Stimulated activated CD8-positive, alpha-beta memory T cell treated with anti-CD3 and anti-CD28 coated beads, Interleukin-15, amount 100 ng/mL, for 24 hours (primary cell): ENCODE measurements around the gene TIGD3.
A peak's percentile ranks its signal among the peaks of the same experiment; 100 is the strongest.
"Not testable (repeated sequence)": the region's sequence is repeated elsewhere in the genome, so short reads cannot be mapped to it uniquely, and the experiment has no call there.

Source experiments
- DNase-seq: peaks from one replicate; pipeline ENCODE4 v3.0.0-alpha.2; 2020; ENCODE audit warnings: low read depth

The TIGD3 gene

DNA sequence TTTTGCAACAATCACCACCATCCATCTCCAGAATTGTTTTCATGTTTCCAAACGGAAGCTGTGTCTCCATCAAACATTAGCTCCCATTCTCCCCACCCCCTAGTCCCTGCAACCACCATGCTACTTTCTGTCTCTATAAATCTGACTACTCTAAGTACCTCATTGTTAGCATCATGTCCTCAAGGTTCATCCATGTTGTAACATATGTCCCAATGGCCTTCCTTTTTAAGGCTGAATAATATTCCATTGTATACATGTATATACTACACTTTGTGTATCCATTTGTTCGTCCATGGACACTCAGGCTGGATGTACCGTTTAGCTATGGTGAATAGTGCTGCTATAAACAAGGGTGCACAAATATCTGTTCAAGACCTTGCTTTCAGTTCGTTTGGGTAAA is 29.1 kb upstream of the TIGD3 start:
- no peak for DNase-seq

DNA sequence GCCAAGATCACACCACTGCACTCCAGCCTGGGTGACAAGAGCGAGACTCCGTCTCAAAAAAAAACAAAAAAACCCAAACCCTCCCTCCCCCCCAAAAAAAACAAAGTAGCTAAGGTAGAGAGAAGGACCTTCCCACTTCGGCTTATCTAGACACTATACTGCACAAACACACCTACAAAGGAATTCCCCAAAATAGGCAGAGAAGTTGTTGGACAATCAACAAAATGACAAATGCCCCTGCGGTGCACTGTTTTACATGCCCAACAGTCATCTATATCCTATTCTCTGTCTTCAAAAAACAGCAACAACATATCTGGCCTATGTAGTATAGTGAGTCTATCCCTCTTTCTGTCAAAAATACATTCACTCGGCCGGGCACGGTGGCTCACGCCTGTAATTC is 27.5 kb upstream of the TIGD3 start:
- DNase-seq = no peak

DNA sequence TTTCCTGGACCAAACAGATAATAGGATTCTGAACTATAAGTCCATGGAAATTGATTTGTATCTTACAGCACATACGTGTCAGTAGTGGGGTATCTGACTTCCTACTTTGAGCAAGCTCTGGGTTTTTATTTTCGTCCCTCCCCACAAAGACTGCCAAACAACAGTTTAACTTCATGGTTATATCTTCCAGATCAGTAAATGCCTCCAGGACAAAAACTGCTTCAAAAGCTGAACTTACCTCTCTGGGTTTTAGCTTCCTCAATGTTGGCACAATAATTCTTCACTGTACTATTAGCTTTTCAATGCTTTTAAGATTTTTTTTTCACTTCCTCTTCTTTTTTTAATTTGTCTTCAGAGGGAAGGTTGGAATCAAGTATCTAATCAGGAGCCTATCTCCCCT is 25.1 kb upstream of the TIGD3 start:
- no peak for DNase-seq

DNA sequence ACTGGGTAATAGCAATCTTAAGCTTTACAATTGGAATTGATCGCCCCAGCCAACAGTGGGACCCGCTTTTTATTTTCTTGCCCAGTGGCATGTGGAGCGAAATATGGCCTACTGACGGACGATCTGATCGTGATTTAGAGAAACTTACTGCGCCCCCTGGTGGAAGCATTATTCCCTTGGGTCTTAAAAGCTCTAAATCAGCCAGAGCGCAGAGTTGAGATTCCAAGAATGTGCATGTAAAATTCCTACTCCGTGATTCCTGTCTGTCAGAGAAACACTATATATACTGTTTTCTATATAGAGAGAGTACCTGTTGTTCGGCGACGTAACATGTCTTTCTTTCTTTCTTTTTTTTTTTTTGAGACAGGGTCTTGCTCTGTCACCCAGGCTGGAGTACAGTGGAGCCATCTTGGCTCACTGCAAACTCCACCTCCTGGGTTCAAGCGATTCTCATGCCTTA is 24.6 kb upstream of the TIGD3 start:
- DNase-seq = peak; percentile 65

DNA sequence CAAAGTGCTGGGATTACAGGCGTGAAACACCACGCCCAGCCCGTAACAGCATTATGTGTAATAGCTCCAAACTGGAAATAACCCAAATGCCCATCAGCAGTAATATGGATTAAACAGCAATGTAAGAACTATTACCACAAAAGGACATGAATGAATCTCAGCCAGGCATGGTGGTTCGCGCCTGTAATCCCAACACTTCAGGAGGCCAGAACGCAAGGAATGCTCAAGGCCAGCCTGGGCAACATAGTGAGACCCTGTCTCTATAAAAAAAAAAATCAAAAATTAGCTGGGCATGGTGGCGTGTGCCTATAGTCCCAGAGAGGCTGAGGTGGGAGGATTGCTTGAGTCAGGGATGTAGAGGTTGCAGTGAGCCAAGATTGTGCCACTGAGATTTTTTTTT is 24.0 kb upstream of the TIGD3 start:
- no peak for DNase-seq

DNA sequence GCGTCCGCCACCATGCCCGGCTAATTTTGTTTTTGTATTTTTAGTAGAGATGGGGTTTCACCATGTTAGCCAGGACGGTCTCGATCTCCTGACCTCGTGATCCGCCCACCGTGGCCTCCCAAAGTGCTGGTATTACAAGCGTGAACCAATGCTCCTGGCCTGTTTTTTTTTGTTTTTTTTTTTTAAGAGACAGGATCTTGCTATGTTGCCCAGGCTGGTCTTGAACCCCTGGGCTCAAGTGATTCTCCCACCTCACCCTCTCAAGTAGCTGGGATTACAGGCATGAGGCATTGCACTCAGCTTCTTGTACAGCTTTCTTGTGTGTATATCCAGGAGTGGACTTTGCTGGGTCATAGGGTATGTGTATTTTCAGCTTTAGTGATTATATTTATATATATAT is 22.0 kb upstream of the TIGD3 start:
- not testable (repeated sequence) for DNase-seq

DNA sequence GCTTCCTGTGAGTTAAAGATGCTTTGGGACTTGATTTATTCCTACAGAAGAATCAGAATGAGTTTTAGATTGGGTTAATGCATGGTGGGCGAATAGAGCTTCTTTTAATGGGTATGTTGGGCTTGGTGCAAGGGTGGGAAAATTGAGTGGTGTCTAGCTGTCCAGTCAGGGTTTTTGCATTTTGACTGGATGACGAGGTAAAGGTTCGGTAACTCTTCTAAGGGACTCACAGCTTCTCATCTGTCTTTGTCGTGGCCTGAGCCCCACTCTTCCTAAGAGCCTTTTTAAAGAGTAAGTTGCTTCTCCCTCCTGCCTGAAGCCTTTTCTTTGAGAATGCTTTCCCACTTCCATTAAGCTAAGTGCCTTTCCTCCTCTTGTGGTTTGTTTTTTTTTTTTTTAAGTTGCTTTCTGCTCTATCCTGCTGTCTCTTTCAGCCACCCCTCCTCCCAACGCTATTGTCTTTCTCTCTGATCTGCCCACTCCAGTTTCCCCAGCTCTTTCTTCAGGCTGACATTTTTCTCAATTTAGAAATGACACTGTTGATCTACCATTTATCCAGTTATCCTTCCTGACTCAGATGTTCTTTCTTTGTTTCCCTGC is 19.8 kb upstream of the TIGD3 start:
- no peak for DNase-seq

DNA sequence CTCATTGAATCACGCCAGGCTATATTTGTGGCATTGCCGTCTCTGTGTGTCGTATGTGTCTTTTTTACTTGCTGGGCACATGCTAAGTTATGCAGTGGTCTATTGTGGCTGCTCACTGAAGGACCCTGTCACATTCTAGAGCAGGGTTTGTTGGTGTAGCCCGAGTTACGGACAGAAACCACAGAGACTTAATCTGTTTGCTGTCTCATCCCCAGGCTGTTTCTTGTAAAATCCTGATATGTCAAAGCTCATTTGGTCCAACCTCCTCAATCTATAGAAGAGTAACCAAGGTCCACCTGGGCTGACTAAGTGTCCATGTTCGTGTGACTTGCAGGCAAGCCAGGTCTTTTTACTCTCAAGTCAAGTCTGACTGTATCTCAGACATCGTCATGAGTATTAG is 15.9 kb upstream of the TIGD3 start:
- no peak for DNase-seq

DNA sequence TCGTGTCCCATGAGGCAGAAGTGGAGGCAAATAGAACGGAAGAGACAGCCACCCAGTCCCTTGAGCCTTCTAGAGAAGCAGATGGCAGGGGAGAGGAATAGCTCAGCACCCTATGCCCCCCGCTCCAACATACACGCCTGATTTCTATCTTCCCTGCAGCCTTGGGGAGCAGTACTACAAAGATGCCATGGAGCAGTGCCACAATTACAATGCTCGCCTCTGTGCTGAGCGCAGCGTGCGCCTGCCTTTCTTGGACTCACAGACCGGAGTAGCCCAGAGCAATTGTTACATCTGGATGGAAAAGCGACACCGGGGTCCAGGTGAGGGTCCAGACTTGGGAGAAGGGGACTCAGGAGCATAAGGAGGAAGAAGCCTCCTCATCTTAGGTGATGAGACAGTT is 14.3 kb upstream of the TIGD3 start:
- no peak for DNase-seq

DNA sequence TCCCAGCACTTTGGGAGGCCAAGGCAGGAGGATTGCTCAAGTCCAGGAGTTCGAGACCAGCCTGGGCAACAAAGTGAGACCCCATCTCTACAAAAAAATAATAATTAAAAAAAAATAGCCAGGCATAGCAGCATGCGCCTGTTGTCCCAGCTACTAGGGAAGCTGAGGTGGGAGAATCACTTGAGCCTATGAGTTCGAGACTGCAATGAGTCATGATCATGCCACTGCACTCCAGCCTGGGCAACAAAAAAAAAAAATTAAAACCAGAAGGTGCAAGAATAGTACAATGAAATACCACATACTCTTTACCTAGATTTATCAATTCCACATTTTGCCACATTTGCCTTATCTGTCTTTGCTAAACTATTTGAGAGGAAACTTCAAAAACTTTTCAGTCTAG is 12.7 kb upstream of the TIGD3 start:
- no peak for DNase-seq

DNA sequence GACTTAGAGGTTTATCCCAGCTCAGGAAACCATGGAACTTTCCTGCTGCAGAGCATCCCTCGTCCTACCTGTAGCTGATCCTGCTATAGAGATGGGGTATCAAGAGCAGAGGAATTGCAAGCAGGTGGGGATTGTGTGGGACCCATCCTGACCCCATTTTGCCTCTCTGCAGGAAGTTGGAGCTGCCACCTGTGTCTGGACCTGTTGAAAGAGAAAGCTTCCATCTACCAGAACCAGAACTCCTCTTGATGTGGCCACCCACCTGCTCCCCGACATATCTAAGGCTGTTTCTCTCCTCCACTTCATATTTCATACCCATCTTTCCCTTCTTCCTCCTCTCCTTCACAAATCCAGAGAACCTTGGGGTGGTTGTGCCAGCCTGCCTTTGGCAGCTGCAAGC is 3.0 kb upstream of the TIGD3 start:
- DNase-seq = no peak

DNA sequence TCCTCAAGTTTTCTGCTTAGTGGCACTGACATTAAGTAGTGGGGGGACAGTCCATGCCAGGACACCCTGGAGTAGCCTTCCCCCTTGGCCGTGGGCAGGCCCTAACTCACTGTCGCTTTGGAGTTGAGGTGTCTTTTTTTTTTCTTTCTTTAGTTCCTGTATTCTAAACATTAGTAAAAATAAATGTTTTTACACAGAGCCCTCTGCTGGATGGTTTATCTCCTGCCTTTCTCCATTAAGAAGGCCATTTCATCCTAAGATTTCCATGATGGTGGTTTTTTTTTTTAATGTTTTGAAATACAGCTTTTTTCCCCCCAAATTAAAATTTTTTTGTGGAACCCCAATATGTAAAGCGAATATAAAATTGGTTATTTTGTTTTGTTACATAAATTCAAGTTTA is 1.8 kb upstream of the TIGD3 start:
- no peak for DNase-seq

DNA sequence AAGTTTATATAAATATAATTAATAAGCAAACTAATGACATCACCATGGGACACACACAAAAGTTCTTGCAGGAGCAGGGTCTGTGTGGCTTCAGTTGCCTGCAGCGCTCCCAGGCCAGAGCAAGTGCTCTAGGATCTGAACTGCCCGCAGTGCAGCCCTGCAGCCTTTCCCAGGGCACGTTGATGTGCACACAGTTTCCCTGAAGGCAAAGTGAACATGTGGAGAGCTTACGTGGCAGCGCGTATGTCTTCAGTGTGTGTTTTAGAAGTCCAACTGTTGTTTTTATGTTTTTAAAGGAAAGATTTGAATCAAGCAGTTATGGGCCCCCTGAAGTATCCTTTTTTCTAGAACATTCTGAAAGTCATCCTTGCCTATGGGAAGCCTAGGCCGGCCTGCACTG is 1.2 kb upstream of the TIGD3 start:
- DNase-seq = no peak

DNA sequence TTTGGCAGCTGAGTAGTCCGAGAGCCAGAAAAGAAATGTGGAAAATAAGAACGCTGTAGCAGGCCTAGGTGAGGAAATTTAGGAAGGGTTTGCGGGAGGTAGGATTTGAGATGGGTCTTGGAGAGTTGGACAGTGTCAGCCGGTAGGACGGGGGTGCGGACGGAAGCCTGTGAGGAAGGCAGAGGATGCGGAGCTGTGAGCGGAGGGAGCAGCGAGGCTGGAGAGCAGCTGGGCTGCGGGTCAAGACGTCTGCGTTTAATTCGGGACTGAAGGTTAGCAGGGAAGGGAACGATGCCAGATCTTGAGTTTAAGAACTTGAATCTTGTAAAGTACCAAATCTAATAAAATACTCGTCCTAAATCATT is 669 bp upstream of the TIGD3 start:
- no peak for DNase-seq

DNA sequence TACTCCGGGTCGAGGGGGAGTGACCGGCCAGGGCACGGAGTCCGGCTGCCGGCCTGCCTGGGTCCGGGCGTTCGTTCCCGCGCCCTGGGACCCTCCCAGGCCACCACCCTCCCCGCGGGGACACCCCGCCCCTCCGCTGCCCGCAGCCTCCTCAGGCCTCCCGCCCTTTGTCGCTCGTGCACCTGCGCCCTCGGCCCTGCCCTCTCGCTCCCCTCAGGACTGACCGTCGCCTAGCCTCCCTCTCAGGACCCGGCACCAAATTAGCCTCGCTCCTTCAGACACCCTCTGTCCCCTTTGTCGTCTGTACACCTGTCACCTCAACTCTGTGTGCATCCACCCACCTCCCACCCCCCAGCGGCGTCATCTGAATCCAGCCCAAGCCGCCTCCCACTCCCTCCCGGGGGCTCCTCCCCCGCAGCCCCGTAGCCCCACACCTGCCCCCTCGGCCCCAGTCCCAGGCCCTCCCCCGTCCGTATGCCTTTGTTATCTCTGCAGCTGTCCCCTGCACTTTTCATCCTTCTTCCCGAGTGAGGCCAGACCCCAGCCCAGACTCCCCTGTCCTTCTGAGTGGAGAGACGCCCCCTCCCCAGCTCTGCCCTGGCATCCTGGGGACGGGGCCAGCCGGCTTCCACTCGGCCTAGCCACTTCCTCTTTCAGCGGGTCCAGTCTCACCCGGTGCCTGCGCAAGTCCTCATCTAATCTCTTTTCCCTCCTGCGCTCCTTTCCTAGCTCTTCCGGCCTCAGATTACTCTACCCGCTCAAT is 643 bp downstream of the TIGD3 start:
- DNase-seq = no peak

DNA sequence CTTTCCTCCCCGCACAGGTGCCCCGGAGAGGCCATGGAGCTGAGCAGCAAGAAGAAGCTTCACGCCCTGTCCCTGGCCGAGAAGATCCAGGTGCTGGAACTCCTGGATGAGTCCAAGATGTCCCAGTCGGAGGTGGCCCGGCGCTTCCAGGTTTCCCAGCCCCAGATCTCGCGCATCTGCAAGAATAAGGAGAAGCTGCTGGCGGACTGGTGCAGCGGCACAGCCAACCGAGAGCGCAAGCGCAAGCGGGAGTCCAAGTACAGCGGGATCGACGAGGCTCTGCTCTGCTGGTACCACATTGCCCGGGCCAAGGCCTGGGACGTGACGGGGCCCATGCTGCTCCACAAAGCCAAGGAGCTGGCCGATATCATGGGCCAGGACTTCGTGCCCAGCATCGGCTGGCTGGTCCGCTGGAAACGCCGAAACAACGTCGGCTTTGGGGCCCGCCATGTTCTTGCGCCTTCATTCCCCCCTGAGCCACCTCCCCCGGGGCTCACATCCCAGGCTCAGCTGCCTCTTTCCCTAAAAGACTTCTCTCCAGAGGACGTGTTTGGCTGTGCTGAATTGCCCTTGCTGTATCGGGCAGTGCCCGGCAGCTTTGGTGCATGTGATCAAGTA is 1.3 kb downstream of the TIGD3 start:
- DNase-seq = no peak

DNA sequence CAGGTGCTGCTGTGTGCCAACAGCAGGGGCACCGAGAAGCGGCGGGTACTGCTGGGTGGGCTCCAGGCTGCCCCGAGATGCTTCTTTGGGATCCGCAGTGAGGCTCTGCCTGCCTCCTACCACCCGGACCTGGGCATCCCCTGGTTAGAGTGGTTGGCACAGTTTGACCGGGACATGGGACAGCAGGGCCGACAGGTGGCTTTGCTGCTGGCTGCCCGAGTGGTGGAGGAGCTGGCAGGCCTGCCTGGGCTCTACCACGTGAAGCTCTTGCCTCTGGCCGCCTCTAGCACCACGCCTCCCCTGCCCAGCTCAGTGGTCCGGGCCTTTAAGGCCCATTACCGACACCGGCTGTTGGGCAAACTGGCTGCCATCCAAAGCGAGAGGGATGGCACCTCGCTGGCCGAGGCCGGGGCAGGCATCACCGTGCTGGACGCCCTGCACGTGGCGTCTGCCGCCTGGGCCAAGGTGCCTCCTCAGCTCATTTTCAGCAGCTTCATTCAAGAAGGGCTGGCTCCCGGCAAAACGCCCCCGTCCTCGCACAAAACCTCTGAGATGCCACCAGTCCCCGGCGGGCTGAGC is 1.9 kb downstream of the TIGD3 start:
- DNase-seq = no peak

DNA sequence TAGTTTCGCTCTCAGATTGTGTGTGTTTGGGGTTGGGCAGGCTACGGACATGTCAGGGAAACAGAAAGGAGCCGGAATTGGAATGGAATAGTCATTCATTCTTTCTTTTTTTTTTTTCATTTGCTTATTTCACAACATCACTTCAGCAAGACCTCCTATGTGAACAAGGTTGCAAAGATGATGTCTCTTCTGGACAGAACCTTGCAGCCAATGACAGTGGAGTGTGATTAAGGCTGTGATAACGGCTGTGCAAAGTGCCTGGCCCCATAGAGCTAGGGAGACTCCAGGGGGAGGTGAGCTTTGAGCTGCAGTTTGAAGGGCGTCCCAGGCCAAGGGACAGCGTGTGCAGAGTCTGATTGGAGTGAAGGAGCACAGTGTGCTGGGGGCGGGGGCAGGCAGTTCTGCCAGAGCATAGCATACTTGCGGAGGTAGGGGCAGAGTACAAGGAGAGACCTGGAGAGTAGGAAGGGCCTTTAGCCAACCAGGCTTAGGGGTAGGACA is 3.4 kb downstream of the TIGD3 start:
- DNase-seq = no peak

DNA sequence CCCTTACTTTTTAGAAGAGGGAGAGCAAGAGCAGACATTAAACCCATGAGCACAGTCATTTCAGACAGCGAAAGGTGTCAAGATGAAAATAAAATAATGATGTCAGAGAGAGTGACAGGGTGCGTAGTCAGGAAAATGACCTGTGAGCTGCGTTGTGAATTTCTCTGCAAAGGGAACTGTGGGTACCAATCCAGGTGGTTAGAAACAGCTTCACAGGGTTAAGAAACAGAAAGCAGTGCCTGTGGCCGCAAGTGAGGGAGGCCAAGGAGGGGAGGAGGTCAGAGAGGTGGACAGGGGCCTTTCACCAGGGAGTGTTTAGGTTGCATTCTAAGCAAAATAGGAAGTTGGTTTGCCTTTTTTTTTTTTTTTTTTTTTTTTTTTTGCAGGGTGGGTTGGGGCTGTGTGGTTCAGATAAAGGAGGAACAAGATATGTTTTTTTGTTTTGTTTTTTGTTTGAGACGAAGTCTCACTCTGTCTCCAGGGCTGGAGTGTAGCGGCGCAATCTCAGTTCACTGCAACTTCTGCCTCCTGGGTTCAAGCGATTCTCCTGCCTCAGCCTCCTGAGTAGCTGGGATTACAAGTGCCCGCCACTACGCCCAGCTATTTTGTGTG is 7.9 kb downstream of the TIGD3 start:
- no peak for DNase-seq

DNA sequence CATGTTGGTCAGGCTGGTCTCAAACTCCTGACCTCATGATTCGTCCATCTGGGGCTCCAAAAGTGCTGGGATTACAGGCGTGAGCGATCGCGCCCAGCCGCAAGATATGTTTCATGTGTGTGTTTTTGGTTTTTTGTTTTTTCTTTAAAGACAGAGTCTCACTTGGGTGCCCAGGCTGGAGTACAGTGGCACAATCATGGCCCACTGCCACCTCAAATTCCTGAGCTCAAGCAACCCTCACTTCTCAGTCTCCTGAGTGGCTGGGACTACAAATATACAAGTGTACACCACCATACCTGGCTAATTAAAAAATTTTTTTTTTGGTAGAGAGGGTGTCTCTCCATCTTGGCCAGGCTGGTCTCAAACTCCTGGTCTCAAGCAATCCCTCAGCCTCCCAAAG is 8.4 kb downstream of the TIGD3 start:
- no peak for DNase-seq

DNA sequence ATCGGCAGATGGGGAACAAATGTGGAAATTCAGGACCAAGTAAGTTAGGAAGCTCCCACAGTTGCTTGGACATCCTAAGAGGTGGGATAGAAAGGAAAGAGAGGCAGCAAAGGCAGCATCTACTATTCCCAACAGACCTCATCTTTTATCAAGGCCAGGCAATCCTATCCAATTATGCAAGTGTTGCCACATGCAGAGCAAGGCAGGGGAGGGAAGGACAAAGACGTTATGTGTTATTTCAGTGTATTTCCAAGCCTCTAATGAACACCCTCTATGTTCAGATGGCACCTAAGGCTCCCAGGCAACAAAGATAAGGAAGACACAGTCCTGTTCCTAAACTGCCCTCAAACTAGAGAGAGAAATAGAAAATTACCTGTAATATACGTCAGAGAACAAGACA is 9.2 kb downstream of the TIGD3 start:
- no peak for DNase-seq

DNA sequence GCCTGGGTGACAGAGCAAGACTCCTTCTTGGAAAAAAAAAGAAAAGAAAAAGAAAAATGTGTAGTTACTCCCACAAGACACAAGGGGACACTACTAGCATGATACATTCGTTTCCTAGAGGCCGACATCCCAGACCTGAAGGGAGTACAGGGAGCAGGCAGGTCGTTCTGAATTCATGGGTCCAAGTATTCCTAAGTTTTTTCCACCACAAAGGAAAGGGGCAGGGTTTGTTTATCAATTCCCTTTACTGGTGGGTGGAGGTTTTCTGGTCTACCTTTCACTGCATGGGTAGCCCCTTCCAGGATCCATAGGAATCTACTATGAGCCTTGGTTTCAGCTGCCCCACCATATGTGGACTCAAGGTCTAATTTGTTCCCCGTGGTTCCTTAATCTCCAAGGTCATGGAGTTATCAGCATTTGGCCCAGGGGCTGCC is 11.8 kb downstream of the TIGD3 start:
- no peak for DNase-seq

DNA sequence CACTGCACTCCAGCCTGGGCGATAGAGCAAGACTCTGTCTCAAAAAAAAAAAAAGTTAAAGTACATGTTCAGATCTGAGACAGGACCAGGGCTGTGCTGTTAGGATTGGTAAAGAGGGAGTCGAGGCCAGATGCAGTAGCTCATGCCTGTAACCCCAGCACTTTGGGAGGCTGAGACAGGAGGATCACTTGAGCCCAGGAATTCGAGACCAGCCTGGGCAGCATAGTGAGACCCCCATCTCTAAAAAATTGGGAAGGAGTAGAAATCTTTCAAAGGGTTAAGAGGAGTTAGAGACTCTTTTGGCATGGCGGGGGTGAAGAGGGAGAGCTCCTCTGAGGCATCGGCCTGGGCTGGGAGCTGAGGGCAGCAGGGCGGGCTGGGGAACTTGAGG is 16.1 kb downstream of the TIGD3 start:
- DNase-seq = no peak
